DND-41 (cell line): ENCODE results near the gene CIART.
A peak's percentile ranks its signal among the peaks of the same experiment; 100 is the strongest.

Experiments
- ATAC-seq: fragments of 200-7000 bp; cut with Tn5 transposase; 3 replicates; pipeline ENCODE4 v1.9.1; 2021; ENCODE audit warnings: low read depth; ENCODE audit not compliant: insufficient read depth
- DNase-seq: peaks from one replicate; pipeline ENCODE4 v3.0.0-alpha.2; 2020
- H2AFZ ChIP-seq: 2 replicates; pipeline ENCODE4 v1.6.0; 2012; ENCODE audit warnings: low read depth, low read length
- H3K27ac ChIP-seq: 2 replicates; pipeline ENCODE4 v1.5.1; 2012; ENCODE audit warnings: low read length, inconsistent platforms
- H3K27me3 ChIP-seq: fragments of 200-600 bp; sonication (generic); 2 replicates; pipeline ENCODE4 v1.6.0; 2012; ENCODE audit warnings: low read length, mild to moderate bottlenecking, inconsistent platforms; ENCODE audit not compliant: insufficient read depth, poor library complexity
- H3K36me3 ChIP-seq: 2 replicates; pipeline ENCODE4 v1.5.1; 2012; ENCODE audit warnings: low read length, inconsistent platforms; ENCODE audit not compliant: insufficient read depth
- H3K4me1 ChIP-seq: 2 replicates; pipeline ENCODE4 v1.5.1; 2012; ENCODE audit warnings: mild to moderate bottlenecking, low read length; ENCODE audit not compliant: insufficient read depth
- H3K4me2 ChIP-seq: 2 replicates; pipeline ENCODE4 v1.6.0; 2012; ENCODE audit warnings: mild to moderate bottlenecking, moderate library complexity, low read length, inconsistent platforms; ENCODE audit not compliant: insufficient read depth
- H3K4me3 ChIP-seq, 2 experiments: fragments of 200-600 bp in 1 of 2; shearing (Covaris generic) in 1 of 2; 2 replicates each; pipeline ENCODE4 v1.5.1; 2012 to 2016; ENCODE audit warnings: inconsistent platforms in 2 of 2, low read length in 2 of 2, mild to moderate bottlenecking in 2 of 2, low read depth in 1 of 2, moderate library complexity in 1 of 2
- H3K79me2 ChIP-seq: 2 replicates; pipeline ENCODE4 v1.6.0; 2012; ENCODE audit warnings: low read length, inconsistent platforms; ENCODE audit not compliant: insufficient read depth
- H3K9ac ChIP-seq: 2 replicates; pipeline ENCODE4 v1.6.0; 2012; ENCODE audit warnings: low read depth, mild to moderate bottlenecking, inconsistent platforms, low read length, moderate library complexity
- H3K9me3 ChIP-seq: 2 replicates; pipeline ENCODE4 v1.5.1; 2012; ENCODE audit warnings: low read length, moderate library complexity, mild to moderate bottlenecking, inconsistent platforms; ENCODE audit not compliant: insufficient read depth, severe bottlenecking
- H4K20me1 ChIP-seq: 2 replicates; pipeline ENCODE4 v1.6.0; 2012; ENCODE audit warnings: low read length; ENCODE audit not compliant: insufficient read depth
- CTCF ChIP-seq: IDR thresholded peaks from 2 replicates; pipeline ENCODE4 v1.5.1; 2012; ENCODE audit warnings: borderline replicate concordance, low read length, moderate library complexity, mild to moderate bottlenecking; ENCODE audit not compliant: poor library complexity, severe bottlenecking; ENCODE audit errors: extremely low read depth
- EZH2 ChIP-seq: IDR thresholded peaks from 3 replicates; pipeline ENCODE4 v1.6.1; 2012; ENCODE audit warnings: borderline replicate concordance, low read depth, mild to moderate bottlenecking, moderate library complexity, low read length, inconsistent platforms; ENCODE audit not compliant: severe bottlenecking

Gene CIART

GRCh38 chr1:150263549-150263948 lies 18.8 kb upstream of the CIART start:
- no peak overlapping the region for H2AFZ ChIP-seq
- H3K27me3 ChIP-seq, result peaks cover 11% of the 10 kb centered on the region
- H3K36me3 ChIP-seq, result peaks cover 34% of the 10 kb centered on the region
- ATAC-seq, result no peak
- no peak overlapping the region for H3K4me3 ChIP-seq
- H3K4me2 ChIP-seq, result no peak overlapping the region
- TF ChIP-seq CTCF (no peak), EZH2 (no peak)
- no peak overlapping the region for H3K9ac ChIP-seq
- H4K20me1 ChIP-seq, result peaks cover 9% of the 10 kb centered on the region; the same call in 1 of the 2 replicates
- H3K27ac ChIP-seq, result no peak overlapping the region
- H3K79me2 ChIP-seq, result peaks cover 20% of the 10 kb centered on the region
- no peak for DNase-seq
- peaks cover 13% of the 10 kb centered on the region for H3K4me1 ChIP-seq
- H3K9me3 ChIP-seq, result no peaks in the 10 kb centered on the region

GRCh38 chr1:150267896-150268295 lies 14.5 kb upstream of the CIART start:
- Histone ChIP-seq H3K4me1 (peaks cover 22% of the 10 kb centered on the region), H3K27me3 (no peaks in the 10 kb centered on the region), H3K4me3 (peak overlapping the region; percentile 71 to 80; a peak in 3 of 4 replicates), H3K4me2 (peak overlapping the region; percentile 95), H3K9me3 (no peaks in the 10 kb centered on the region), H3K27ac (peak overlapping the region; percentile 78), H3K36me3 (peaks cover 34% of the 10 kb centered on the region), H4K20me1 (peaks cover 9% of the 10 kb centered on the region; the same call in 1 of the 2 replicates), H3K9ac (peak overlapping the region; percentile 81), H2AFZ (peak overlapping the region; percentile 79; the same call in 1 of the 2 replicates), H3K79me2 (peaks cover 24% of the 10 kb centered on the region)
- TF ChIP-seq EZH2, result no peak
- TF ChIP-seq CTCF, result no peak
- DNase-seq (no peak), ATAC-seq (no peak)

GRCh38 chr1:150268340-150268704 lies 14.0 kb upstream of the CIART start:
- DNase-seq, result no peak
- Histone ChIP-seq H3K4me1 (peaks cover 22% of the 10 kb centered on the region), H3K27ac (peak overlapping the region; percentile 78), H3K4me3 (peak overlapping the region; percentile 71 to 80), H3K4me2 (peak overlapping the region; percentile 95), H3K9me3 (no peaks in the 10 kb centered on the region), H3K9ac (peak overlapping the region; percentile 81), H4K20me1 (peaks cover 9% of the 10 kb centered on the region; the same call in 1 of the 2 replicates), H3K36me3 (peaks cover 34% of the 10 kb centered on the region), H3K27me3 (no peaks in the 10 kb centered on the region), H3K79me2 (peaks cover 24% of the 10 kb centered on the region), H2AFZ (peak overlapping the region; percentile 79)
- ATAC-seq, result peak; percentile 32
- TF ChIP-seq EZH2 (no peak), CTCF (no peak)
